M059J (cell line): ENCODE results near the gene IGSF21. TPM values are rescaled to one million over a fixed set of nuclear protein-coding genes. Genes with fewer than 3 reads are reported as not detected.
"Not testable (repeated sequence)": the region's sequence is repeated elsewhere in the genome, so short reads cannot be mapped to it uniquely, and the experiment has no call there.

Source experiments
- DNase-seq: peaks from one replicate; pipeline ENCODE4 v3.0.0-alpha.2; 2012; ENCODE audit warnings: low read depth
- total RNA-seq: library from RNA; depleted of rRNA; stranded (reverse); fragments of >200 nt; shearing (Covaris generic); gene quantifications from 2 replicates; pipeline ENCODE4 v1.2.3, GENCODE V29; 2014

Gene IGSF21
- total RNA-seq, 1 experiment from 2014 or later = not detected

GRCh38 chr1:18398791-18399530 is 291.4 kb downstream of the IGSF21 start:
- no peak for DNase-seq

DNA sequence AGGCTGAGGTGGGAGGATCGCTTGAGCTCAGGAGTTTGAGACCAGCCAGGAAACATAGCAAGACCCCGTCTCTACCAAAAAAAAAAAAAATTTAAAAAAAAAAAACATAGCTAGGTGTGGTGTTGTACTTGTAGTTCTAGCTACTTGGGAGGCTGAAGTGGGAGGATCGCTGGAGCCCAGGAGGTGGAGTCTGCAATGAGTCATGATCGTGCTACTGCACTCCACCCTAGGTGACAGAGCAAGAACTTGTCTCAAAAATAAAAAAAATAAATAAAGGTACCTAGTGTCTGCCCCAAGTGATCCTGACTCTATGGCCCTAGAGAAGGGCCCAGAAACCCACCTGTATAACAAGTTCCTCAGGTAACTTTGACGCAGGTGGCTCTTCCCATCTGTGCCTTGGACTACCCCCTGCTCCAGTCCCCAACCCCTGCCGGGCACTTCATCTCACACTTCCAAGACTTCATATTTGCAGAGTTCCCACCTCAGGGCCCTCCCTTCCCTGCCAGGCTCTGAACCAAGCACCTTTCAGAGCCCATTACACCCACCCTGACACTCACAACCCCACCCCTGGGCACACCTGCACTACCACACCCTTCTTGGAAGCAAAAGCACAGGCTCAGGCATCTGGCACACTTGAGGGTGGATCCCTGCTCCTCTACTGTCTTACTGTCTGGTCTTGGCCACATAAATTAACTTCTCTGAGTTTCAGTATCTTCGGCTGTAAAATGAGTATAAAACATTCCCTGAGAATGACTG is 292.9 kb downstream of the IGSF21 start:
- peak; percentile 8 for DNase-seq

DNA sequence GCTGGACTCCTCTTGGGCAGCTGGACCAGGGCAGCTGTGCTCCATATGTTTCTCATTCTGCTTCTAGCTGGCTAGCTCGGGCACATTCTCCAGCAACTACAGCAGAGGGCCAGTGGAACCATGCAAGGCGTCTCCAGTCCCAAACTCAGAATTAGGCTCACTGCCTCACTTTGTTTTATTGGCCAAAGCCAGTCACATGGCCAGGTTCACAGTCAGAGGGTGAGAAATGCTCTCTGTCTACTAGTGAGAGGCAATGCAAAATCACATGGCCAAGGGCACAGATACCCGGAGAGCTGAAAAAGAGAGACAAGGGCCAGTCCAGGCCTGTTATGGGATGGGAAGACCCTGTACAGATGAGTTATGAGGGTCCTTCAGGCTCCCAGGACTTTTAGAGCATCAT is 294.3 kb downstream of the IGSF21 start:
- no peak for DNase-seq

DNA sequence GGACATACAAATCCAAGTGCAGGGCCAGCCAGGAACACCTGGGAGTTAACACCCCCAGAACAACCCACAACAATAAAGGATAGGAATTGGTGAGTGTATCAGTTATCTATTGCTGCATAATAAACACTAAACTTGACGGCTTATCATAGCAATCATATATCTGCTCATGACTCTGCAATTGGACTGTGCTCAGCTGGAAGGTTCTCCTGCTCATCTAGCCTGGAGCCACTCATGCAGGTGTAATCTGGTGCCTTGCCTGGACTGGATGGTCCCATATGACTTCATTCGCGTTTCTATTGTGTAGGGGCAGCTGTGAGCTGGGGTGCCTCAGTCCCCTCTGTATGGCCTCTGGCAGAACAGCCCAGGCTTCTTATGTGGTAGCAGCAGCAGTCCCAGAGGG is 296.9 kb downstream of the IGSF21 start:
- no peak for DNase-seq

GRCh38 chr1:18407166-18408045 is 299.8 kb downstream of the IGSF21 start:
- DNase-seq = no peak

DNA sequence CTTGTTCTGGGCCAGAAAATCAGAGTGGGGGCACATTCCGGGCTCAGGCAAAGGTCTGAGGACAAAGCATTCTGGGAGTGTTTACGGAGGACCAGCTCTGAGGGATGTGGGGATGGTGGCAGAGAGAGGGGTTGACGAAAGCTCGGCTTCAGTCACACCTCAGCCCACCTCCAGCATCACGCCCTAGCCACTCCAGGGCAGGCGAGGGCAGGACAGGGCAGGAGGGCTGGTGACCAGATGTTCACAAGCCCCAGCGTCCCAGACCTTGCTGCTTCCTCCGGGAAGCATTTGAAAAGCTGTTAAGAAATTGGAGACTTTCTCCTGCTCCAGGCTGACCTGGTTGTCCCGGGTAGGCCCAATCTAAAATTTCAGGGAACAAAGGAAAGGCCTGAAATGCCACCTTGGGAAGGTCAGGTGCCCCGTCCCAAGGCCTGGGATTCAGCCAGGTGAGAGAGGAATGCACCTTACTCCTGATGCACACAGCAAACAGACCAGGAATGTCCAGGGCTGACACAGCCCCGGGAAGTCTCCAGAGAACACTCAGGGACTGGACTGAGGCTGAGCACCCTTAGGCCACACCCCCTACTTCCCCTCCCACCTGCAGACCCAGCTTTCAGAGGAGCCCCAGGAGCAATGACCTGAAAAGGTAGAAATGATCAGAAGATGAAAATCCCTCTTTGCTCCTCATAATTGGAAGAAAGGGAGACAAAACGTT is 301.2 kb downstream of the IGSF21 start:
- no peak for DNase-seq

GRCh38 chr1:18409609-18410237 is 302.1 kb downstream of the IGSF21 start:
- DNase-seq = no peak

- DNase-seq = no peak
Measured at GRCh38 chr1:18410407-18410806, 302.8 kb downstream of the IGSF21 start.

DNA sequence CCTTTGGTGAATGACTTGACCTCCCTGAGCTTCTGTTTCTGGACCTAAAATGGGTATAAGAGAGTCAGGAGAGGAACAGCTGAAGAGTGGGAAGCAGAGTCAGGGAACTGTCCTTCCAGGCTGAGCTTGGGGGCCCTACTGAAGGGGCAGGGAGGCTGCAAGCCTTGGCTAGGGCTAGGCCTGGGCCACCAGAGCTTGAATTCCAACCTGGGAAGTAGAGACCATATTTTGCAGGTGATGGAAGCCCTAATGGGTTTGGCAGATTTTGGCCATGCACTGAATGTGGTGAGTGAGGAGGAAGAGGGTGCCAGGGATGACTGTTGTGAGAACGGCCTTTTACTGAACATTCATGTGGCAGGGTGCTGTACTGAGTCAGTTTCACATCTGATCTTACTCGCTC is 303.7 kb downstream of the IGSF21 start:
- no peak for DNase-seq

DNA sequence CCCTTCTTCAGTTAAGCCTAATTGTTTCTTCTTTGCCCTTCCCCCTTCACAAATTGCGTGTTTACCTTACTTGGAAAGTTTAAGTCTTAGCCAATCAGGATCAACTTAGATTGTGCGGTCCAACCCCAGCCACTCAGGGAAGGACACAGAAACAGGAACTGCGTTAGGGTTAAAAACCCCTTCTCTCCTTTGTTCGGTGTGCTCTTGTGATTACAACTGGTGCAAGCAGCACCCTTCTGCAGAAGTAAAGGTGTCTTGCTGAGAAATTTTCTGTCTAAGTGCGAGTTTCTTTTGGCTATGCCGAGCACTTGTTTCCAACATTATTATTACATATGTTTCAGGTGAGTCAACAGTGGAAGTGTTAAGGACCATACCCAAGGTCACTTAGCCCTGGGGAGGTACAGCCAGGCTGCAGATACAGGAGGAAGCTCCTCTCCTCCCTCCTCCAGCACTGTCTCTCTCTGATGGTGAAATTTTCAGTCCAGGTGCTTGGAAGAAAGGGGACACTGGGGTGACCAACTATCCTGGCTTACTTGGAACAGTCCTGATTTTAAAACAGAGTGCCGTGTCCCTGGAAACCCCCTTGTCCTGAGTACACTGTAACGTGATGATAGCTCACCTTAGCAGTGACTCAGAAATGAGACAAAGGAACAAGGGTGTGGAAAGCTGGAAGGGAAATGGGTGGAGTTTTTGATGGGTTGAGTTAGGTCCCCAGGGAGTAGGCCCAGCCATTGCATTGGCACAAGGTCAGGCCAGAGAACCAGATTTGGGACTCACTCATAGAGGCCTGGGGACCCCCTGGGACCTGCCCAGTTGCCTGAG is 304.4 kb downstream of the IGSF21 start:
- DNase-seq = no peak

- no peak for DNase-seq
Measured at GRCh38 chr1:18412882-18413353, 305.3 kb downstream of the IGSF21 start.

GRCh38 chr1:18413541-18414305 is 306.1 kb downstream of the IGSF21 start:
- DNase-seq = no peak

DNA sequence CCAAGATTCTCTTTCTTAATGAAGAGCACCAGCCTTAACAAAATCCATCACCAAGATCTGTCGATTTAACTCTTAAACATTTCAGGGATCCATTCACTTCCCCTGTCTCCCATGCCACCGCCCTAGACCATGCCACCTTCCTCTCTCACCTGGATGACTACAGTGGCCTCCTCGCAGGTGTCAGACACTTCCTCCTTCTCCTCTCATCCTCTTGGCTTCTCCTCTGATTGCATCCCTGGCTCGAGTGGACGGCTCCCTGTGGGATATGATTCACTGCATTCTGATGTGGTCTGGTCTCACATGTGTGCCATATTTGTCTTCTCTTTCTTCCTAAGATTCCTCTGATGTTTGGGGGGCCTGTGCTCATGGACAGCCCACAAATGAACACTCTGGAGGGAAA is 306.7 kb downstream of the IGSF21 start:
- DNase-seq = no peak

- no peak for DNase-seq
Measured at GRCh38 chr1:18414872-18415447, 307.4 kb downstream of the IGSF21 start.

DNA sequence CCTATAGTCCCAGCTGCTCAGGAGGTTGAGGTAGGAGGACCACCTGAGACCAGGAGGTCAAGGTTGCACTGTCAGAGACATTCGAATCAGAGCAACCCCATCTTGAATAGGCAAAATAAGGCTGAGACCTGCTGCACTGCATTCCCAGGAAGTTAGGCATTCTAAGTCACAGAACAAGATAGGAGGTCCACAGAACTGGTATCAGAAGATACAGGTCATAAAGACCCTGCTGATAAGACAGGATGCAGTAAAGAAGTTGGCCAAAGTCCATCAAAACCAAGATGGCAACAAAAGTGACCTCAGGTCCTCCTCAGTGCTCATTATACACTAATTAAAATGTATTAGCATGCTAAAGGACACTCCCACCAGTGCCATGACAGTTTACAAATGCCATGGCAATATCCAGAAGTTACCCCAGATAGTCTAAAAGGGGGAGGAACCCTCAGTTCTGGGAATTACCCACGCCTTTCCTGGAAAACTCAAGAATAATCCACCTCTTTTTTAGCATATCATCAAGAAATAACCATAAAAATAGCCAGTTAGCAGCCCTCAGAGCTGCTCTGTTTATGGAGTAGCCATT is 307.9 kb downstream of the IGSF21 start:
- DNase-seq = no peak

GRCh38 chr1:18416126-18416525 is 308.5 kb downstream of the IGSF21 start:
- DNase-seq = not testable (repeated sequence)

- DNase-seq = no peak
Measured at GRCh38 chr1:18417316-18418269, 310.0 kb downstream of the IGSF21 start.
